ENCODE results near the gene LILRA6. TPM values are rescaled to one million over a fixed set of nuclear protein-coding genes. Genes with fewer than 3 reads are reported as not detected.
"Not testable (repeated sequence)": the region's sequence is repeated elsewhere in the genome, so short reads cannot be mapped to it uniquely, and the experiment has no call there.

The LILRA6 gene
- total RNA-seq, 1 experiment from 2014 or later, result not detected

DNA sequence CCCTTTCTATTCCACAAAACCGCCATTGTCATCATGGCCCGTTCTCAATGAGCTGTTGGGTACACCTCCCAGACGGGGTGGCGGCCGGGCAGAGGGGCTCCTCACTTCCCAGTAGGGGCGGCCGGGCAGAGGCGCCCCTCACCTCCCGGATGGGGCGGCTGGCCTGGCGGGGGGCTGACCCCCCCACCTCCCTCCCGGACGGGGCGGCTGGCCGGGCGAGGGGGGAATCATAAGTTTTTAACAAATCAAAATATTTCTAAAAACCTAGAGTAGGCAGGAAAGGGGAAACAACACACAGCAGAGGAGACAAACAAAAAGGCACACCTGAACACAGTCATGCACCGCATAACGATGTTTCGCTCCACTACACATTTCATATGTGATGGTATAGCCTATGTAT, 27.9 kb downstream of the LILRA6 start:
- DNase-seq (ENCODE audit: low spot score); in situ Hi-C loops (cut with HindIII; ENCODE audit: low sequenced_read_pairs): not testable (repeated sequence)

DNA sequence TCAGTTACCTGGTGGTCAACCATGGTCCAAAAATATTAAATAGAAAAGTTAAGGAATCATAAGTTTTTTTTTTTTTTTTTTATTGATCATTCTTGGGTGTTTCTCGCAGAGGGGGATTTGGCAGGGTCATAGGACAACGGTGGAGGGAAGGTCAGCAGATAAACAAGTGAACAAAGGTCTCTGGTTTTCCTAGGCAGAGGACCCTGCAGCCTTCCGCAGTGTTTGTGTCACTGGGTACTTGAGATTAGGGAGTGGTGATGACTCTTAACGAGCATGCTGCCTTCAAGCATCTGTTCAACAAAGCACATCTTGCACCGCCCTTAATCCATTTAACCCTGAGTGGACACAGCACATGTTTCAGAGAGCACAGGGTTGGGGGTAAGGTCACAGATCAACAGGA, 28.4 kb downstream of the LILRA6 start:
- DNase-seq (ENCODE audit: low spot score); in situ Hi-C loops (cut with HindIII; ENCODE audit: low sequenced_read_pairs): not testable (repeated sequence)

DNA sequence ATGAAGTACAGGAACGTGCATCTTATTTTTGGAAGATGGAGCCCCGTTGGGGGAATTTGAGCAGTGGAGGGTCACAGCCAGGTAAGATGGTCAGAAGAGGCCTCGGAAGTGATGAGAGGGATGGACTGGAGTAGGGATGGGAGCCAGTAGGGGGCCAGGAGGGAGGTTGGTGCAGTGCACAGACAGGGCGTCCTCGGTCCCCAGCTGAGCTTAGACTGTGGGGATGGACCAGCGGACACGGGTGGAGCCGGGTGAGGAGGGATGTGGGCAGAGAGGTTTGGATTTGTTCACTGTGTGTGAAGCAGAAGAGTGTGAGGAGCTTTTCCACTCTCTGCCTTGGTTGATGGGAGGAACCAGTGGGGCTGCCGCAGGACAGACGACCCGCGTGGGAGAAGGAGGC, 31.4 kb downstream of the LILRA6 start:
- no peak for DNase-seq (ENCODE audit: low spot score)
- in situ Hi-C loops (cut with HindIII; ENCODE audit: low sequenced_read_pairs), result no loop called here

DNA sequence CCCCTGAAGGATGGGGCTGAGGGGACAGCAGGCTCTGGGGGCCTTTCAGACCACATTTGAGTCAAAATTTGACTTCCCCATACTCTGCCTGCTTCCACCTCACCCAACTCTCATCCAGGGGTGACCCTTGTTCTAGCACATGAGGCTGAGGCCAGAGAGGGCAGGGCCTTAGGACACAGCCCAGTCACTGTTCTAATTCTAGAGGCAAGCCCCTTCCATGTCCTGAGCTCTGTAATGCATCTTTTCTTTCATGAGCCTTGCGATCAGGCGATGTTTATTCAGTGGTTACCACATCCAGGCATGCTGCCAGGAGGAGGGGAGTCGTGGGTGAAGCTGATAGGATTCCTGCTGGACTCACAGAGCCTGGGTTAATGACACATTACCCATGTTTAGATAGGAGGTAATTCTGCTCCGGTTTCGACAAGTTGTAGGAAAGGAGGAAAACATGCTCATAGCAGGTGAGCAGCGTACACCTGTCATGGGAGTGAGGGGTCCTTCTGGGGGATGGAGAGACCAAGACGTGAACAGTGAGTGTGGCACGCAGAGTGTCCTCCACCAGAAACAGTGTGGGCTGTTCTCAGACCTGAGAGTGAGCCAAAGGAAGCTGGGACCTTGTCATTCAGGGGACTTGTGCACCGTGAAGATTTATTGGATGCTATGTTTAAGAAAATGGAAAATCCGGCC, 32.6 kb downstream of the LILRA6 start:
- peak; percentile 55 for DNase-seq (ENCODE audit: low spot score)
- in situ Hi-C loops (cut with HindIII; ENCODE audit: low sequenced_read_pairs), result loop anchor here (10.0 kb wide), 1 partner anchor 75 kb away; the partner anchor contains the start of gene LILRB2

DNA sequence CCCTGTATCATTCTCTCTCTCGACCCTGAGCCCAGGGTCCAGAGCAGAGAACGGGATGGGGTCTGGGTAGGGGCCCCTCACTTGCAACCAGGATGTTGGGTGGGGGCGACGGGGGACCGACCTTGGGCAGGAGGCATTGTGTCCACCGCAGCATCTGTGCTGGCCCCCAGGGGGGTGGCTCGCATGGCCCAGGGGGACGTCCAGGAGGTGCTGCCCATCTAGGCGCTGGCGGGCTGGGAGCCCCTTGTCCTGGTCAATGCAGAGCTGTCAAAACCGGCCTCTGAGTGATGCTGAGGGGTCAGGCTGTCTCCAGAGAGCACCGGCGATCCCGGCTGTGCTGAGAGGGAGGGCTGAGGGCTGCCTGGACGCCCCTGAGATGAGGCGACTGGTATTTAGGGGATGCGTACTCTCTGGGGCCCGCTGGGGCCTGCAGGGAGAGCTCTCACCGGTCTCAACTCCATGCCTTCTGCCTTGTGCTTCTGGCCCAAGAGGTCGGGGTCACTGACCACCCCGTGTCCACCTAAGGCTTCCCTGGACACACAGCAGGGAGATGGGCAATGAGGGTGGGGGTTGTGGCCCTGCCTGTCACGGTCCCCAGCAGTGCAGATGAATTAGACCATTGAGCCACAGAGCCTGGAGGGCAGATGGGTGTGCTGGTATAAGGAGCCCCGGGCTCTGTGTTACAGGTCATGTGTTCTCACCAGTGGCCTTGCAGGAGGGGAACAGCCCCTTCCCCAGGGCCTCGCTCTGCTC, 33.4 kb downstream of the LILRA6 start:
- in situ Hi-C loops (cut with HindIII; ENCODE audit: low sequenced_read_pairs), result loop anchor here (10.0 kb wide), 1 partner anchor 76 kb away; the partner anchor contains the start of gene LILRB2
- DNase-seq (ENCODE audit: low spot score), result peak; percentile 27

DNA sequence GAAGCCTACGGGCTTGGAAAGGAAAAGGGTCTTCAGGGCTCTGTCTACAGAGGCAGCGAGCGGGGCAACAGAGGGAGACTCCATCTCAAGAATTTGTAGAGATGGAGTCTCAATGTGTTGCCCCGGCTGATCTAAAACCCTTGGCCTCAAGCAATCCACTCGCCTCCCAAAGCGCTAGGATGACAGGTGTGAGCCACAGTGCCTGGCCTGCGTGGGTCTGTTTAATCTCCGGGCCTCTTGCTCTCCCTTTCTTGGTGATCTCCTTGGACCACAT, 33.9 kb downstream of the LILRA6 start:
- peak; percentile 22 for DNase-seq (ENCODE audit: low spot score)
- in situ Hi-C loops (cut with HindIII; ENCODE audit: low sequenced_read_pairs), result loop anchor here (10.0 kb wide), 1 partner anchor 76 kb away; the partner anchor contains the start of gene LILRB2

DNA sequence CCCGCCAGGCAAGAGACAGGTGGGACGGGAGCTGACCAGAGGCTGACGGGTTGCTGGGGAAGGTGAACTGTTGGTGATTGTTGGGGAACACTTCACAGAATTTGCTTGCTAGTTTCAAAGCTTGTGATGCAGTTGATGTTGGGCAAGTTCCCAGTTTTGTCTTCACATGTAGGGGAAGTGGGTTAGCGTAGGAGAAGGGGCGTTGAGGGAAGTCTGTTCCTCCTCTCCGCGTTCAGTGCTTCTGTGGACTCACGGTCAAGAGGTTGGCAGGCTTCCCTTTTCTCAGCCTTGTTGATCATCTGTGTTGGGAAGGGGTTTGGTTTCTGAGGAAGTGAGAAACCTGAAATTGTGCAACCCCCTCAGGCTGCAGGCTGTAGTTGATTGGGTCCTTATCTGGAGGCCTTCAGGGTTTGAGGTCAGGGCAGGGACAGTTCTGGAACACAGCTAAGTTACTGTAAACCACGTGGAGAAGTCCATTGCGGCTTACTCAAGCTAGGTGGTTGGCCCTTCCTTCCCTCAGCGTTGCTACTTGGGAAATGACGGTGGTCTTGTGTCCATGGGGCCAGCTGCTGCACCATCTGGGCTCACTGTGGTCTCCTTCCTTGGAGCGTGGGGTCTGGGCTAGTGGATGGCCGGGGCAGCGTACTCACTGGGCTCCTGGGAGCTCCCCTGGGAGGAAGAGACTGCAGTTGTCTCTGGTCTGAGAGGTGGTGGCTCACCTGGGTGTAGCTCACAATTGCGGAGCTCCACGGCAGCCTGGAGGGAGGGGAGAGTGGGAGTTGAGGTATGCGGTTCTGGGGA, 34.4 kb downstream of the LILRA6 start:
- peak; percentile 47 for DNase-seq (ENCODE audit: low spot score)
- in situ Hi-C loops (cut with HindIII; ENCODE audit: low sequenced_read_pairs), result loop anchor here (10.0 kb wide), 1 partner anchor 77 kb away; the partner anchor contains the start of gene LILRB2

DNA sequence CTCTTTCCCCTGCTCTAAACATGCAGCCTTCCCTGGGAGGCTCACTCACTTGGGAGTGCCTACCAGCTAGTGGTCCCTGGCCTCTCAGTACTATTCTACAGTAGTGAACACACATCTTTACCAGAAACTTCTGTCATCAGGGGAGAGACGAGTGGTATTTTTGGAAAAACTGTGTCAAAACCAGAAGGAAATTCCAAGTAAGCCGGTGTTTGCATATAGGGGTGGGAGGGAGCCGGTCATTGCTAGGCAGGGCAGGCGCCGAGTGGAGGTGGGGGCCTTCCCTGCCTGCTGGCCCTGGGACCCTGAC, 35.0 kb downstream of the LILRA6 start:
- in situ Hi-C loops (cut with HindIII; ENCODE audit: low sequenced_read_pairs), result loop anchor here (10.0 kb wide), 1 partner anchor 77 kb away; the partner anchor contains the start of gene LILRB2
- DNase-seq (ENCODE audit: low spot score), result no peak

DNA sequence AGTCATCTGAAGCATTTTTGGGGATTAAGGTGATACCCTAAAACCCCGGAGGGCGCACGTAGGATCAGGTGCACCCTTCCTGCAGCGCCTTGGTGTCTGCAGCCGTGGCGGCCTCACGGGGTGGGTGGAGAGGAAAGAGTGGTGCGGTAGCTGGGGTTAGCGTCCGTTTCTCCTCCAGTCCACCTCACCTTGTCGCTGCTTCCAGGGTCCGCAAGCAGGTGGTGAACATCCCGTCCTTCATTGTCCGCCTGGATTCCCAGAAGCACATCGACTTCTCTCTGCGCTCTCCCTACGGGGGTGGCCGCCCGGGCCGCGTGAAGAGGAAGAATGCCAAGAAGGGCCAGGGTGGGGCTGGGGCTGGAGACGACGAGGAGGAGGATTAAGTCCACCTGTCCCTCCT, 35.4 kb downstream of the LILRA6 start:
- in situ Hi-C loops (cut with HindIII; ENCODE audit: low sequenced_read_pairs), result loop anchor here (10.0 kb wide), 1 partner anchor 78 kb away; the partner anchor contains the start of gene LILRB2

DNA sequence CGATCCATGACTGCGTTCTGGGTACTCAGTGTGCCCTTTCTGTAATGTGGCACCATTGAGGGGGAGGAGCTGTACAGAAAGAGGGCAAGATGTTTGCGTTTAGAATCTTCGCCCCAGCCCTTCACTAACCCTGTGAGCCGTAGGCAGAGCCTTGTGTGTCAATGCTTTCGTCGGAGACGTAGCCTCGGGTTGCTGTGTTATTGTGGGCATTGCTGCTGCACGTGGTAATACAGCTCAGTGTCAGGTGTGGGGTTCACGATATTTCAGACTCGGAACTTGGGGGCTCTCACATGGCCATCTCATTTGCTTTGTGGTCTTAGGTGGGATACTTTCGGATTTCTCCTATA, 35.8 kb downstream of the LILRA6 start:
- DNase-seq (ENCODE audit: low spot score), result no peak
- in situ Hi-C loops (cut with HindIII; ENCODE audit: low sequenced_read_pairs), result loop anchor here (10.0 kb wide), 1 partner anchor 78 kb away; the partner anchor contains the start of gene LILRB2

More for the DNA sequence above, 35.4 kb downstream of the LILRA6 start:
- not testable (repeated sequence) for DNase-seq (ENCODE audit: low spot score)

DNA sequence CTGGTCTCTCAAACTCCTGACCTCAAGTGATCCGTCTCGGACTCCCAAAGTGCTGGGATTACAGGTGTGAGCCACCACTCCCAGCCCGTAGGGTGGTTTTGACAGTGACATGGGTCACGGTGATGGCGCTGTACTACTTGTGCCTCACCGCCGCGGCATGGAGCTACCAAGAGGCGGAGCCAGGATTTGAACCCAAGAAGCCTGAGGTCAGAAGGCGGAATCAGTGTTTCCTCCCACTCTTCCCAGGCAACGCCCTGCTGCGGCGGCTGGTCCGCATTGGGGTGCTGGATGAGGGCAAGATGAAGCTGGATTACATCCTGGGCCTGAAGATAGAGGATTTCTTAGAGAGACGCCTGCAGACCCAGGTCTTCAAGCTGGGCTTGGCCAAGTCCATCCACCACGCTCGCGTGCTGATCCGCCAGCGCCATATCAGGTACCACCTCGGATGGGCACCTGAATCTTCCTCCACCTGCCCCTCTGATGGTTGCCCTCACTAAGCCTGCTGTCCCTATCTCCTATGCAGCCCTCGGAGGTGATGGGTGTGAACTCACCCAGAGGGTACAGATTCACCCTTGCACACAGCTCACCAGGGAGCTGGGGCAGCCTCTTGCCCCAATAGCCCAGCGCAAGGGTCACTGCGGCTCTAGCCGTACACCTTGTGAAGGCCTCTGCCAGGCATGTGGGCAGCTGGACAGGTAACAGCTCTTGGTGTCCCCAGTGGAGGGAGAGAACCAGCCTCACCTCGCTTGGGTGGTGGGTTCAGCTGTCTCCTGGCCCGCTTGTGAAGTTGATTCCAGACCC, 36.4 kb downstream of the LILRA6 start:
- in situ Hi-C loops (cut with HindIII; ENCODE audit: low sequenced_read_pairs), result loop anchor here (10.0 kb wide), 1 partner anchor 79 kb away; the partner anchor contains the start of gene LILRB2
- DNase-seq (ENCODE audit: low spot score), result no peak

DNA sequence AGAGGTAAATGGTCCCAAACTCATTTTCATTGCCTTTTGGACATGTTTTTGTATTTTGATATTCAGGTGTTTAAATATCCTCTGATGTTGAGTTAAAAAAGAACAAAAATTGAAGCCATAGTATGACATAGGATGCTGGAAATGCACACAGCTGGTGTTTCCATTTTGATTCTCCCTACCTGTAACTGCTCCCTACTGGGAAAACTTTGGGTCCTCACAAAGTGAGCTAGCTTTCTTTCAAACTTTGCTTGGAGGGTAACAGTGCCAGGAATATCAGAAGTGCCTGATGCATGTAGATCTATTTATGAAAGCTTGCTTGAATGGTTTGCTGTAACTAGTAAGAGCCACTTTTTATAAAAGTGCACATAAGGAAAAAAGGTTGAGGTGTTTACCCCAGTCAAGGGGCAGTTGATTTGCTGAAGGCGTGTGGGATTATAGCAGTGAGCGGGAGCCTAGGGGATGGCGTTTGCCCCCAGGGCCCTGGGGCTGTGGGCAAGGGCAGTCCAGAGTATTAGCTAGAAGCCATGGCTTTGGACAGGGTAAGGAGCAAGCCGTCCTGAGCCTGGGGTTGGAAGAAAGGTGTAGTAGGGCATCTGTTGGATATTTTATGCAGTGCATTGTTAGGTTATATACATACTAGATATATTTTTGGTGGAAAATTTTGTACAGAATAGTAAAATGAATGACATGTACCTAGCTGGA, 37.7 kb downstream of the LILRA6 start:
- in situ Hi-C loops (cut with HindIII; ENCODE audit: low sequenced_read_pairs), result loop anchor here (10.0 kb wide), 1 partner anchor 80 kb away; the partner anchor contains the start of gene LILRB2
- no peak for DNase-seq (ENCODE audit: low spot score)

DNA sequence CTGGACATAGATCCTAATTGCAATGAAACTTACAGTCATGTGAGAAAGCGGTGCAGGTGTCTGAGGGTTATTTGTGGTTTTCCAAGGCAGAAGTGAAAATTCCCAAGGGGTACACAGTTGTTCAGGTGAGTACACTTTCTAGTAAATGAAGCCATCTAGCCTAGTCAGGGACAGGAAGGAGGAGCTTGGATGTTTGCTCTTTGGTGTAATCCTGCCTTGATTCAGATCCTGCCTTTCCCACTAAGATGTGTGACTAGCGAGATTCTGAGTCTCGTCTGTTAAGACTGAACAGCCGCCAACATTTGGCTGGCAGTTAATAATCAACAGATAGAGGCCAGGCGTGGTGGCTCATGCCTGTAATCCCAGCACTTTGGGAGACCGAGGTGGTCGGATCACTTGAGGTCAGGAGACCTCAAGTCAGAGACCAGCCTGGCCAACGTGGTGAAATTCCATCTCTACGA, 39.4 kb downstream of the LILRA6 start:
- no peak for DNase-seq (ENCODE audit: low spot score)
- in situ Hi-C loops (cut with HindIII; ENCODE audit: low sequenced_read_pairs), result loop anchor here (10.0 kb wide), 1 partner anchor 82 kb away; the partner anchor contains the start of gene LILRB2

DNA sequence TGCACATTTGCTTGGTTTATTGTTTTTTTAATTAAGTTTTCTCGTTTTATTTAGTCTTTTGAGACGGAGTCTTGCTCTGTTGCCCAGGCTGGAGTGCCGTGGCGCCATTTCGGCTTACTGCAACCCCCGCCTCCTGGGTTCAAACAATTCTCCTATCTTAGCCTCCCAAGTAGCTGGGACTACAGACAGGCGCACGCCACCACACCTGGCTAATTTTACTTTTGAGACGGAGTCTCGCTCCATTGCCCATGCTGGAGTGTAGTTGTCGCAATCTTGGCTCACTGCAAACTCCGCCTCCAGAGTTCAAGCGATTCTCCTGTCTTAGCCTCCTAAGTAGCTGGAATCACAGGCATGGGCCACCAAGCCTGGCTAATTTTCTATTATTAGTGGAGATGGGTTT, 40.6 kb downstream of the LILRA6 start:
- in situ Hi-C loops (cut with HindIII; ENCODE audit: low sequenced_read_pairs), result loop anchor here (10.0 kb wide), 1 partner anchor 83 kb away; the partner anchor contains the start of gene LILRB2
- no peak for DNase-seq (ENCODE audit: low spot score)

DNA sequence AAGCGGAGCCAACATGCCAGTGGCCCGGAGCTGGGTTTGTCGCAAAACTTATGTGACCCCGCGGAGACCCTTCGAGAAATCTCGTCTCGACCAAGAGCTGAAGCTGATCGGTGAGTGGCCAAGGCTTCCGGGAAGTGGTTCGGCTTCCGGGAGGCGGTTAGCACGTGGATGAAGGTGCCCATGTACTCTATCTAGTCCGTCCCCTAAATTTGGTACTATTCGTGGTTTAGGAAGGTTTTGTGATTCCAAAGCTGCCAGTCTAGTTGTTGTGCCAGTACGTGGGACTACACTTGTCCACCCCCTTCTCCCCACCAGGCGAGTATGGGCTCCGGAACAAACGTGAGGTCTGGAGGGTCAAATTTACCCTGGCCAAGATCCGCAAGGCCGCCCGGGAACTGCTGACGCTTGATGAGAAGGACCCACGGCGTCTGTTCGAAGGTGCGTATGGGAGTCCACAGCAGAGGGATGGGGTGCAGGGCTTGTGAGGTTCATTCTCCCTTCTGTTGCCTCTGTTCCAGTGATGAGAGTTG, 41.4 kb downstream of the LILRA6 start:
- in situ Hi-C loops (cut with HindIII; ENCODE audit: low sequenced_read_pairs), result loop anchor here (10.0 kb wide), 1 partner anchor 84 kb away; the partner anchor contains the start of gene LILRB2
- no peak for DNase-seq (ENCODE audit: low spot score)

DNA sequence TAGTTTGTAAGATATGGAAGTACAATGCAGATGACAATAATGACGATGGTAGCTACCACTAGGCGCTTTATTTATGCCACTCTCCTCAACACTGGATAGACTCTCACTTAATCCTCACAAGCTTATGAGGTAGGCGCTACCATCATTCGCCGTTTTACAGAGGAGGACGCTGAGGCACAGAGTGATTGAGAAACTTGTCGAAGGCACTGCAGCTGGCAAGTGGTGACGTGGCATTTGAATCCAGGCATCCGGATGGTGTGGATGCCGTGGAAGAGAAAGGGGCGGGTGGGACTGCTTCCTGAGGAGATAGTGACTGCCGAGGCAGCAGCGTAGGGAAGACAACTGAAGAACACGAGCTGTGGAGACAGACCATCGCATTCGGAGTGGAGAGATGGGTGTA, 43.2 kb downstream of the LILRA6 start:
- no peak for DNase-seq (ENCODE audit: low spot score)

DNA sequence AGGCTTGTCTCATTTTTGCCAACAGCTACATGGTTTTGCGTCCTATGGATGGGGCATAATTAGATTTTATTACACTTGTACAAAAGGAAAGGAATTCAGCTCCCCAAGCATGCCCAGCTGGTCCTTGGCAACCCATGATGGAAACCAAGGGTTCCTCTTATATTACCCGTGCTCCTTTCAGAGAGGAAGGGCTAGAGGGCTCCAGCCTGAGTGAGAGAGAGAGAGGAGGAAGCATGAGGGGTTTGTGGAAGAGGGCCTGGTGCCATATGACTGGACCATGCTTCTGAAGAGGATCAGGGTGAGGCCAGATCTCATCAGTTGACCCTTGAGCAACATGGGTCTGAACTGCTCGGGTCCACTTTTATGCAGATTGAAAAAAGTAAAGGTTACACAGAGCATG, 45.5 kb downstream of the LILRA6 start:
- in situ Hi-C loops (cut with HindIII; ENCODE audit: low sequenced_read_pairs), result no loop called here
- DNase-seq (ENCODE audit: low spot score), result no peak

More for the DNA sequence above, 43.2 kb downstream of the LILRA6 start:
- in situ Hi-C loops (cut with HindIII; ENCODE audit: low sequenced_read_pairs), result no loop called here

DNA sequence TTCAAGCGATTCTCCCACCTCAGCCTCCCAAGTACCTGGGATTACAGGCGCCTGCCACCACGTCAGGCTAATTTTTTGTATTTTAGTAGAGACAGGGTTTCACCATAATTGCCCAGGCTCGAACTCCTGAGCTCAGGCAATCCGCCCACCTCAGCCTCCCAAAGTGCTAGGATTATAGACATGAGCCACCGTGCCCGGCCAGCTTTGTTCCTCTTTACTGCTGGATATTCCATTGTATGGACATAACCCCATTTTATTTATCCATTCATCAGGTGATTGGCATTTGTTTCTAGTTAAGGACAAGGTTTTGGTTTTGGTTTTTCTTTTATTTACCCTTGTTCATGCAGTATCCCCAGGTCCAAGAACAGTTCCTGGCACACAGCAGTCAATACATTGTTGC, 46.1 kb downstream of the LILRA6 start:
- no peak for DNase-seq (ENCODE audit: low spot score)
- in situ Hi-C loops (cut with HindIII; ENCODE audit: low sequenced_read_pairs), result no loop called here

Measured in G401 (cell line).